ENCODE data around the gene KIF1A. TPM values are rescaled to one million over a fixed set of nuclear protein-coding genes. Genes with fewer than 3 reads are reported as not detected.
"Not testable (repeated sequence)": the region's sequence is repeated elsewhere in the genome, so short reads cannot be mapped to it uniquely, and the experiment has no call there.

The KIF1A gene
- total RNA-seq, 2 experiments from 2014 or later, result 3.3 to 3.8 TPM

GRCh38 chr2:240784629-240785423 is 35.2 kb downstream of the KIF1A start:
- intact Hi-C loops (cut with micrococcal nuclease), result no loop called here
- ChIA-PET POLR2A (no interaction called here), CTCF (no interaction called here)
- no peak overlapping the region for H3K27ac Mint-ChIP-seq
- no peaks in the 10 kb centered on the region for H3K27me3 Mint-ChIP-seq
- H3K4me3 Mint-ChIP-seq, result no peak overlapping the region
- H3K9me3 Mint-ChIP-seq, result no peaks in the 10 kb centered on the region
- DNase-seq, result no peak
- no peaks in the 10 kb centered on the region for H3K4me1 Mint-ChIP-seq (ENCODE audit: low read depth)
- no peaks in the 10 kb centered on the region for H3K36me3 Mint-ChIP-seq

- CTCF ChIA-PET, result no interaction called here
- no peak for DNase-seq
- Mint-ChIP-seq H3K27me3 (no peaks in the 10 kb centered on the region), H3K9me3 (no peaks in the 10 kb centered on the region), H3K27ac (no peak overlapping the region), H3K4me3 (no peak overlapping the region), H3K36me3 (no peaks in the 10 kb centered on the region), H3K4me1 (ENCODE audit: low read depth) (no peaks in the 10 kb centered on the region)
- POLR2A ChIA-PET, result no interaction called here
- intact Hi-C loops (cut with micrococcal nuclease), result no loop called here
Observed at GRCh38 chr2:240783819-240784621, 36.0 kb downstream of the KIF1A start.

GRCh38 chr2:240782886-240783818 is 36.9 kb downstream of the KIF1A start:
- Mint-ChIP-seq H3K27me3 (no peaks in the 10 kb centered on the region), H3K36me3 (no peaks in the 10 kb centered on the region), H3K4me3 (no peak overlapping the region), H3K4me1 (ENCODE audit: low read depth) (no peaks in the 10 kb centered on the region), H3K27ac (no peak overlapping the region), H3K9me3 (no peaks in the 10 kb centered on the region)
- POLR2A ChIA-PET, result no interaction called here
- no peak for DNase-seq
- intact Hi-C loops (cut with micrococcal nuclease), result no loop called here
- CTCF ChIA-PET, result no interaction called here

GRCh38 chr2:240782221-240782885 is 37.7 kb downstream of the KIF1A start:
- CTCF ChIA-PET, result no interaction called here
- Mint-ChIP-seq H3K36me3 (no peaks in the 10 kb centered on the region), H3K27me3 (no peaks in the 10 kb centered on the region), H3K27ac (no peak overlapping the region), H3K4me3 (no peak overlapping the region), H3K4me1 (ENCODE audit: low read depth) (no peaks in the 10 kb centered on the region), H3K9me3 (no peaks in the 10 kb centered on the region)
- DNase-seq, result no peak
- intact Hi-C loops (cut with micrococcal nuclease), result no loop called here
- POLR2A ChIA-PET, result no interaction called here

GRCh38 chr2:240781471-240782220 is 38.4 kb downstream of the KIF1A start:
- H3K4me3 Mint-ChIP-seq, result no peak overlapping the region
- no peaks in the 10 kb centered on the region for H3K9me3 Mint-ChIP-seq
- no peak overlapping the region for H3K27ac Mint-ChIP-seq
- CTCF ChIA-PET, result no interaction called here
- DNase-seq, result no peak
- H3K27me3 Mint-ChIP-seq, result no peaks in the 10 kb centered on the region
- intact Hi-C loops (cut with micrococcal nuclease), result no loop called here
- no peaks in the 10 kb centered on the region for H3K36me3 Mint-ChIP-seq
- H3K4me1 Mint-ChIP-seq (ENCODE audit: low read depth), result no peaks in the 10 kb centered on the region
- POLR2A ChIA-PET, result no interaction called here

- no peaks in the 10 kb centered on the region for H3K27me3 Mint-ChIP-seq
- H3K27ac Mint-ChIP-seq, result no peak overlapping the region
- no peaks in the 10 kb centered on the region for H3K36me3 Mint-ChIP-seq
- no peak overlapping the region for H3K4me3 Mint-ChIP-seq
- intact Hi-C loops (cut with micrococcal nuclease), result no loop called here
- CTCF ChIA-PET, result no interaction called here
- H3K9me3 Mint-ChIP-seq, result no peaks in the 10 kb centered on the region
- H3K4me1 Mint-ChIP-seq (ENCODE audit: low read depth), result no peaks in the 10 kb centered on the region
- POLR2A ChIA-PET, result no interaction called here
- no peak for DNase-seq
Observed at GRCh38 chr2:240780023-240780700, 39.9 kb downstream of the KIF1A start.

- DNase-seq, CTCF ChIA-PET: not testable (repeated sequence)
Observed at GRCh38 chr2:240779250-240779832, 40.7 kb downstream of the KIF1A start.

GRCh38 chr2:240778426-240778825 is 41.6 kb downstream of the KIF1A start:
- POLR2A ChIA-PET, result no interaction called here
- Mint-ChIP-seq H3K27ac (no peak overlapping the region), H3K36me3 (no peaks in the 10 kb centered on the region), H3K27me3 (no peaks in the 10 kb centered on the region), H3K4me1 (ENCODE audit: low read depth) (no peaks in the 10 kb centered on the region), H3K4me3 (no peak overlapping the region), H3K9me3 (no peaks in the 10 kb centered on the region)
- CTCF ChIA-PET, result interaction anchor here (0.6 kb wide), 1 partner anchor 1648 kb away, joined by 3 read pairs; no protein-coding TSS in a partner anchor
- DNase-seq, result no peak
- intact Hi-C loops (cut with micrococcal nuclease), result no loop called here

More at GRCh38 chr2:240779250-240779832, 40.7 kb downstream of the KIF1A start:
- H3K27me3 Mint-ChIP-seq; H3K9me3 Mint-ChIP-seq; H3K27ac Mint-ChIP-seq; intact Hi-C loops (cut with micrococcal nuclease); H3K4me1 Mint-ChIP-seq (ENCODE audit: low read depth); POLR2A ChIA-PET; H3K4me3 Mint-ChIP-seq; H3K36me3 Mint-ChIP-seq: not testable (repeated sequence)

- no peak overlapping the region for H3K4me3 Mint-ChIP-seq
- no peaks in the 10 kb centered on the region for H3K9me3 Mint-ChIP-seq
- no peaks in the 10 kb centered on the region for H3K27me3 Mint-ChIP-seq
- H3K36me3 Mint-ChIP-seq, result no peaks in the 10 kb centered on the region
- ChIA-PET POLR2A (no interaction called here), CTCF (interaction anchor here (0.6 kb wide), 1 partner anchor 1647 kb away, joined by 3 read pairs; no protein-coding TSS in a partner anchor)
- H3K4me1 Mint-ChIP-seq (ENCODE audit: low read depth), result no peaks in the 10 kb centered on the region
- H3K27ac Mint-ChIP-seq, result no peak overlapping the region
- no peak for DNase-seq
- intact Hi-C loops (cut with micrococcal nuclease), result no loop called here
Observed at GRCh38 chr2:240777456-240778212, 42.4 kb downstream of the KIF1A start.

- H3K4me1 Mint-ChIP-seq (ENCODE audit: low read depth), result no peaks in the 10 kb centered on the region
- no peaks in the 10 kb centered on the region for H3K9me3 Mint-ChIP-seq
- H3K27me3 Mint-ChIP-seq, result no peaks in the 10 kb centered on the region
- ChIA-PET CTCF (no interaction called here), POLR2A (no interaction called here)
- H3K27ac Mint-ChIP-seq, result no peak overlapping the region
- no peaks in the 10 kb centered on the region for H3K36me3 Mint-ChIP-seq
- intact Hi-C loops (cut with micrococcal nuclease), result no loop called here
- H3K4me3 Mint-ChIP-seq, result no peak overlapping the region
- DNase-seq, result no peak
Observed at GRCh38 chr2:240775905-240776304, 44.1 kb downstream of the KIF1A start.
